Right atrium auricular region (tissue), 2 donors: ENCODE measurements around the gene KLHL22. TPM values are rescaled to one million over a fixed set of nuclear protein-coding genes. Genes with fewer than 3 reads are reported as not detected.
A peak's percentile ranks its signal among the peaks of the same experiment; 100 is the strongest.
"Not testable (repeated sequence)": the region's sequence is repeated elsewhere in the genome, so short reads cannot be mapped to it uniquely, and the experiment has no call there.

Experiments used
- DNase-seq: peaks from one replicate; pipeline ENCODE4 v3.0.0-alpha.2; 2019; ENCODE audit warnings: low spot score
- H3K27ac ChIP-seq, 2 donors: fragments of 200-600 bp; sonication (generic); 1 replicate in 1 of 2; 2 replicates in 1 of 2; pipeline ENCODE4 v1.5.1; 2016 to 2019
- H3K27me3 ChIP-seq, 2 donors: fragments of 200-600 bp; sonication (generic); one replicate each; pipeline versions ENCODE4 v1.5.1 to v1.6.0; 2017 to 2019
- H3K36me3 ChIP-seq: fragments of 200-600 bp; sonication (generic); one replicate; pipeline ENCODE4 v1.5.1; 2016
- H3K4me1 ChIP-seq, 2 donors: fragments of 200-600 bp; sonication (generic); one replicate each; pipeline versions ENCODE4 v1.5.1 to v1.6.0; 2017 to 2019
- H3K4me3 ChIP-seq, 2 donors: fragments of 200-600 bp; sonication (generic); 1 replicate in 1 of 2; 2 replicates in 1 of 2; pipeline ENCODE4 v1.5.1; 2017 to 2019; ENCODE audit warnings: mild to moderate bottlenecking in 1 of 2, moderate library complexity in 1 of 2
- H3K9me3 ChIP-seq, 2 donors: fragments of 200-600 bp; sonication (generic); one replicate each; pipeline ENCODE4 v1.5.1; 2019
- total RNA-seq, 2 donors: library from RNA; depleted of rRNA; stranded (reverse); fragments of >200 nt; gene quantifications; one replicate each; pipeline ENCODE4 v1.1.0, GENCODE V29; 2016
- TF ChIP-seq, protein P1 (sequence below), 2 donors: fragments of 200-600 bp; sonication (generic); IDR thresholded peaks; one replicate each; pipeline ENCODE4 v1.5.1; 2019; ENCODE audit warnings: antibody characterized with exemption in 2 of 2

The KLHL22 gene
- total RNA-seq, 2 donors from 2014 or later: 16.0 to 21.9 TPM

DNA sequence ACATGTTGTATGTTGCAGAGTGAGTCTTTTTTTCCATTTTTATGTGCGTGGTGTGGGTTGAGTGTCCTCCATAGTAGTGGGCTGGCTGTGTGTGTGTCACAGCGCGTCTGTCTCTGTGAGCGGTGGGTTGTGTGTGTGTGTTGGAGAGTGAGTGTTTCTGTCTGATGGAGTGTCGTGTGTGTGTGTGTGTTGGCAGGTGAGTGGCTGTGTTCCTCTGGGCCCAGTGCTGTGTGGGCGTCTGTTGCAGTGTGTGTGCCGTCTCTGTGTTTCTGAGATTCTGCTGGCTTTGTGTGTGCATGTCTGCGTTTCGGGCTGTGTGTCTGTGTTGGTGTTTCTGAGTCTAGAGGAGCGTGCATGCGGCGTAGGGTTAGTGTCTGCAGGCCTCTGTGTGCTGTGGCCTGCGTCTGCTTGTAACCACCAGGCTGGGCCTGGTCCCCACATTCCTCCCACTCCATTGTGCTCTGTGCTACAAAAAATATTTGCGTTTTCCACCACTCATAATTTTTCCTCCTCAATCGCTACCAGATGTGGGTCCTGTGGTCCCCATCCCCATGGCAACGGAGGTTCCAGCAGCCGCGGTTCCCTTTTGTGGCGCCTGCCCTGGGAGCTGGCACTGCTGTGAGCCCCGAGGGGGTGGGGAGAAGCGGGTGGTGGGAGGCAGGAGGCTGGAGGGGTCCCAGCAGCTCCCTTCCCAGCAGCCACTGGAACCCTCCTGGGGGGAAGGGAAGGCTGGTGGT is 73.2 kb downstream of the KLHL22 start:
- Histone ChIP-seq H3K9me3 (no peaks in the 10 kb centered on the region), H3K27me3 (no peaks in the 10 kb centered on the region), H3K4me1 (peaks cover 0 to 42% of the 10 kb centered on the region in 2 donors), H3K36me3 (no peaks in the 10 kb centered on the region), H3K4me3 (no peak overlapping the region), H3K27ac (no peak overlapping the region)
- no peak for DNase-seq
- TF ChIP-seq, protein P1, sequence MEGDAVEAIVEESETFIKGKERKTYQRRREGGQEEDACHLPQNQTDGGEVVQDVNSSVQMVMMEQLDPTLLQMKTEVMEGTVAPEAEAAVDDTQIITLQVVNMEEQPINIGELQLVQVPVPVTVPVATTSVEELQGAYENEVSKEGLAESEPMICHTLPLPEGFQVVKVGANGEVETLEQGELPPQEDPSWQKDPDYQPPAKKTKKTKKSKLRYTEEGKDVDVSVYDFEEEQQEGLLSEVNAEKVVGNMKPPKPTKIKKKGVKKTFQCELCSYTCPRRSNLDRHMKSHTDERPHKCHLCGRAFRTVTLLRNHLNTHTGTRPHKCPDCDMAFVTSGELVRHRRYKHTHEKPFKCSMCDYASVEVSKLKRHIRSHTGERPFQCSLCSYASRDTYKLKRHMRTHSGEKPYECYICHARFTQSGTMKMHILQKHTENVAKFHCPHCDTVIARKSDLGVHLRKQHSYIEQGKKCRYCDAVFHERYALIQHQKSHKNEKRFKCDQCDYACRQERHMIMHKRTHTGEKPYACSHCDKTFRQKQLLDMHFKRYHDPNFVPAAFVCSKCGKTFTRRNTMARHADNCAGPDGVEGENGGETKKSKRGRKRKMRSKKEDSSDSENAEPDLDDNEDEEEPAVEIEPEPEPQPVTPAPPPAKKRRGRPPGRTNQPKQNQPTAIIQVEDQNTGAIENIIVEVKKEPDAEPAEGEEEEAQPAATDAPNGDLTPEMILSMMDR (IDR thresholded peaks at IDR 0.05): no peak

DNA sequence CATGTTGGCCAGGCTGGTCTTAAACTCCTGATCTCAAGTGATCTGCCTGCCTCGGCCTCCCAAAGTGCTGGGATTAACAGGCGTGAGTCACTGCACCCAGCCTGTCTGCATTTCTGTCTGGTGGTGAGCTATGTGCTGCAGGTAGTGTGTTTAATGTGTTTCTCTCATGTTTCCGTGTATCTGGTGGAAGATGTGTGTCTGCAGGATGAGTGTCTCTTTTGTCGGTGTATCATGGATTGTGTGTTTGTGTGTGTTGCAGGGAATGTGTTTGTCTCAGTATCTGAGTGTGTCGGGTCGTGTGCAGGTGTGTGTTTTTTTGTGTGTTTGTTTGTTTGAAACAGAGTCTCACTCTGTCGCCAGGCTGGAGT is 74.1 kb downstream of the KLHL22 start:
- Histone ChIP-seq H3K4me3 (no peak overlapping the region), H3K4me1 (peaks cover 0 to 42% of the 10 kb centered on the region in 2 donors), H3K36me3 (no peaks in the 10 kb centered on the region), H3K27ac (no peak overlapping the region), H3K27me3 (no peaks in the 10 kb centered on the region), H3K9me3 (no peaks in the 10 kb centered on the region)
- TF ChIP-seq, protein P1 (IDR thresholded peaks at IDR 0.05): no peak
- no peak for DNase-seq

DNA sequence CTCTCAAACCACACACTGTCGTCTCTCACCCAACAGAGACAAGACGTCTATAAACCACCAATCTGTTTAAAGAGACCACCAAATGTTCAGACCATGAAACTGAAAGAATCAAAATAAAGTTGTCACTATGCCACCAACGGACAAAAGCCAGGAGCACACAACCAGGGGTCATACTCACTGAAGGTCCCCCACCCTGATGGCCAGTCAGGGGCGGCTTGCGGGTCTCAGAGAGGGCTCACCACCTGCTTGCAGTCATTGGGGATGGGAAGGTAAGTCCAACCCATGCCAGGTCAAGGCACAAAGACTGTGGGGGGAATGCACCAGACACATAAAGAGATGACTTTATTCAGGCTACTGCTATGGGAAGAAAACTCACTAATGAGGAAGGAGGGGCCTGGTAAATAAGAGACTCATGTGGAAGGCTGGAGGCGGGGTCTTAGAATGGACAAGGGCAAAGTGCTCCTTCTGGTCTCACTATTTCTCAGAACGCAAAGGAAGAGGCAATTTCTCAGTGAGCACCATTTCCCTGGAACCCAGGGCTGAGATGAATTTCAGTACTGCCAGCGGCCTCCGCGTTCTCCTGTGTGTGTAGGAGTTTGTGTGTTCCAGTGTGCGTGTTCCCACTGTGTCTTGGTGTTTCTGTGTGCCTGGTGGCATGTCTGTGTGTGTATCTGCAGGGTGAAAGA is 75.3 kb downstream of the KLHL22 start:
- Histone ChIP-seq H3K4me1 (peaks cover 0 to 33% of the 10 kb centered on the region in 2 donors), H3K27me3 (no peaks in the 10 kb centered on the region), H3K27ac (no peak overlapping the region), H3K4me3 (no peak overlapping the region), H3K36me3 (no peaks in the 10 kb centered on the region), H3K9me3 (no peaks in the 10 kb centered on the region)
- DNase-seq: no peak
- TF ChIP-seq, protein P1 (IDR thresholded peaks at IDR 0.05): no peak

DNA sequence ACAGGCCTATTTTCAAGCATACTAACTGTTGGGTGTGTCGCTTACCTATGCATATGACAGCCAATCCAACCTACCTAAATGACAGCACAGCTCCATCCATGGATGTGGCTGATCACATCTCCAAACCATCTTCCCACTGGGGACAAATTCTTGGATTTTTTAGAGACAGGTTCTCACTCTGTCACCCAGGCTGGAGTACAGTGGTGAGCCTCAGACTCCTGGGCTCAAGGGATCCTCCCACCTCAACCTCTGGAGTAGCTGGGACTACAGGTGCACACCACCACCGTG is 76.0 kb downstream of the KLHL22 start:
- H3K4me1 ChIP-seq: peaks cover 0 to 26% of the 10 kb centered on the region in 2 donors
- H3K27me3 ChIP-seq: no peaks in the 10 kb centered on the region
- H3K9me3 ChIP-seq: no peaks in the 10 kb centered on the region
- H3K4me3 ChIP-seq: no peak overlapping the region
- DNase-seq: no peak
- H3K27ac ChIP-seq: no peak overlapping the region
- no peaks in the 10 kb centered on the region for H3K36me3 ChIP-seq
- TF ChIP-seq, protein P1 (IDR thresholded peaks at IDR 0.05): no peak

DNA sequence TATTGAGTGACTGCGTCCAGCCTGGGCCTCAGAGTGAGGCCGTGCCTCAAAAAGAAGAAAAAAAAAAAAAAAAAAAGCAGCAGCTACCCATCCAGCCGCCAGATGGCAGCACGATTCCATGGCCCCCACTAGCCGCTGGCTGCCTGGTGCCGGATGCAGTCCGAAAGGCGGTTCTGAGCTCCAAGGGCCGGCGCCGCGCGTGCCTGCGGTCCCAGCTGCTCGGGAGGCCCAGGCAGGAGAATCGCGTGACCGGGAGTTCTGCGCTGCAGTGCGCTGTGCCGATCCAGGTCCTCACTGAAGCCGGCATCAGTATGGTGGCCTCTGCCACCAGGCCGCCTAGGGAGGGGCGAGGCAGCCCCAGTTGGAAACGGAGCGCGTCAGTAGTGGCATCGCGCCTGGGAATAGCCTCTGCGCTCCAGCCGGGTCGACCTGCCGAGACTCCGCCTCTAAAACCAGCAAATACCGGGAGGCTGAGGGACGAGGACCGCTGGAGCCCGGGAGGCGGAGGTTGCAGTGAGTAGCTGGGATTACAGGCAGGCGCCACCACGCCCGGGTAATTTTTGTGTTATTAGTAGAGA is 77.3 kb downstream of the KLHL22 start:
- peak; percentile 77 for DNase-seq
- H3K36me3 ChIP-seq: no peaks in the 10 kb centered on the region
- H3K27me3 ChIP-seq: no peaks in the 10 kb centered on the region
- TF ChIP-seq, protein P1 (IDR thresholded peaks at IDR 0.05): peak; percentile 81 to 94
- H3K4me1 ChIP-seq: peaks cover 0 to 13% of the 10 kb centered on the region in 2 donors
- peak overlapping the region in 1 of 2 donors; percentile 51 for H3K27ac ChIP-seq
- H3K4me3 ChIP-seq: peak overlapping the region; percentile 18 to 45
- H3K9me3 ChIP-seq: no peaks in the 10 kb centered on the region

DNA sequence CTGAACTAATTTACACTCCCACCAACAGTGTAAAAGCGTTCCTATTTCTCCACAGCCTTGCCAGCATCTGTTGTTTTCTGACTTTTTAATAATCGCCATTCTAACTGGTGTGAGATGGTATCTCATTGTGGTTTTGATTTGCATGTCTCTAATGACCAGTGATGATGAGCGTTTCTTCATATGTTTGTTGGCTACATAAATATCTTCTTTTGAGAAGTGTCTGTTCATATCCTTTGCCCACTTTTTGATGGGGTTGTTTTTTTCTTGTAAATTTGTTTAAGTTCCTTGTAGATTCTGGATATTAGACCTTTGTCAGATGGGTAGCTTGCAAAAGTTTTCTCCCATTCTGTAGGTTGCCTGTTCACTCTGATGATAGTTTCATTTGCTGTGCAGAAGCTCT is 79.9 kb downstream of the KLHL22 start:
- H3K27me3 ChIP-seq, H3K36me3 ChIP-seq, H3K27ac ChIP-seq, H3K9me3 ChIP-seq, H3K4me3 ChIP-seq, H3K4me1 ChIP-seq, DNase-seq: not testable (repeated sequence)

DNA sequence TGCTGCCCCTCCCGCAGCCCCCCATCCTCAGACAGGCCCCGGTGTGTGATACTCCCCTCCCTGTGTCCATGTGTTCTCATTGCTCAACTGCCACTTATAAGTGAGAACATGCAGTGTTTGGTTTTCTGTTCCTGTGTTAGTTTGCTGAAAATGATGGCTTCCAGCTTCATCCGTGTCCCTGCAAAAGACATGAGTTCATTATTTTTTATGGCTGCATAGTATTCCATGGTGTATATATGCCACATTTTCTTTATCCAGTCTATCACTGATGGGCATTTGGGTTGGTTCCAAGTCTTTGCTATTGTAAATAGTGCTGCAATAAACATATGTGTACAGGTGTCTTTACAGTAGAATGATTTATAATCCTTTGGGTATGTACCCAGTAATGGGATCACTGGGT is 80.4 kb downstream of the KLHL22 start:
- H3K27me3 ChIP-seq, H3K27ac ChIP-seq, H3K36me3 ChIP-seq, H3K4me3 ChIP-seq, H3K9me3 ChIP-seq, DNase-seq, H3K4me1 ChIP-seq: not testable (repeated sequence)
